Esophagus squamous epithelium (tissue), 4 donors: Measurements from ENCODE around the gene NDUFB2.

Experiments used
- POLR2A ChIP-seq, 4 donors: fragments of 450-650 bp; IDR thresholded peaks; one replicate each; pipeline ENCODE4 v1.6.1; 2017; ENCODE audit warnings: antibody characterized with exemption in 4 of 4, mild to moderate bottlenecking in 4 of 4, moderate library complexity in 3 of 4
- TF ChIP-seq, protein P1 (sequence below), 6 experiments: fragments of 450-650 bp in 4 of 6; fragments of 200-600 bp in 2 of 6; sonication (generic) in 2 of 6; IDR thresholded peaks; one replicate each; pipeline ENCODE4 v1.5.1; 2016 to 2019; ENCODE audit warnings: antibody characterized with exemption in 6 of 6, mild to moderate bottlenecking in 4 of 6, moderate library complexity in 4 of 6

DNA sequence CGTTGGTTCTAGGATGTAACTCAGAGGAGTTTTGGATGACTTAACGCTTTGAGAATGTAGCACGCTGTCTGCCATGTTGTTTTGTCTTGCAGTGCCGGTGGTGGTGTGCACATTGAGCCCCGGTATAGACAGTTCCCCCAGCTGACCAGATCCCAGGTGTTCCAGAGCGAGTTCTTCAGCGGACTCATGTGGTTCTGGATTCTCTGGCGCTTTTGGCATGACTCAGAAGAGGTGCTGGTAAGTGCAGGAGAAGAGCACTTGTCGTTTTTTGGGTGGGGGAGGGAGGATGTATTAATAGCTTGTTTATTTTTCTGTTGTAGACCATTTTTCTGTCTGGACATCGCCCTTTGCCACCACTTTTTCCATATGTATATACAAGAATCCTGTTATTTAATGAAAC is 6.3 kb downstream of the NDUFB2 start:
- TF ChIP-seq POLR2A (IDR thresholded peaks at IDR 0.05) = no peak
- TF ChIP-seq, protein P1, sequence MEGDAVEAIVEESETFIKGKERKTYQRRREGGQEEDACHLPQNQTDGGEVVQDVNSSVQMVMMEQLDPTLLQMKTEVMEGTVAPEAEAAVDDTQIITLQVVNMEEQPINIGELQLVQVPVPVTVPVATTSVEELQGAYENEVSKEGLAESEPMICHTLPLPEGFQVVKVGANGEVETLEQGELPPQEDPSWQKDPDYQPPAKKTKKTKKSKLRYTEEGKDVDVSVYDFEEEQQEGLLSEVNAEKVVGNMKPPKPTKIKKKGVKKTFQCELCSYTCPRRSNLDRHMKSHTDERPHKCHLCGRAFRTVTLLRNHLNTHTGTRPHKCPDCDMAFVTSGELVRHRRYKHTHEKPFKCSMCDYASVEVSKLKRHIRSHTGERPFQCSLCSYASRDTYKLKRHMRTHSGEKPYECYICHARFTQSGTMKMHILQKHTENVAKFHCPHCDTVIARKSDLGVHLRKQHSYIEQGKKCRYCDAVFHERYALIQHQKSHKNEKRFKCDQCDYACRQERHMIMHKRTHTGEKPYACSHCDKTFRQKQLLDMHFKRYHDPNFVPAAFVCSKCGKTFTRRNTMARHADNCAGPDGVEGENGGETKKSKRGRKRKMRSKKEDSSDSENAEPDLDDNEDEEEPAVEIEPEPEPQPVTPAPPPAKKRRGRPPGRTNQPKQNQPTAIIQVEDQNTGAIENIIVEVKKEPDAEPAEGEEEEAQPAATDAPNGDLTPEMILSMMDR (IDR thresholded peaks at IDR 0.05) = no peak
